LNCaP clone FGC (cell line): Measurements from ENCODE around the gene PI4K2B.

Experiments used
- DNase-seq: peaks from one replicate; pipeline ENCODE4 v3.0.0-alpha.2; 2011; ENCODE audit warnings: low read depth
- H3K4me3 ChIP-seq: 2 replicates; pipeline ENCODE4 v1.5.1; 2011; ENCODE audit warnings: mild to moderate bottlenecking, low read depth, low read length, control low read depth
- TF ChIP-seq, protein P1 (sequence below): IDR thresholded peaks from 2 replicates; pipeline ENCODE4 v1.5.1; 2012; ENCODE audit warnings: mild to moderate bottlenecking; ENCODE audit not compliant: control insufficient read depth, insufficient read depth; ENCODE audit errors: extremely low read depth

Gene PI4K2B

DNA sequence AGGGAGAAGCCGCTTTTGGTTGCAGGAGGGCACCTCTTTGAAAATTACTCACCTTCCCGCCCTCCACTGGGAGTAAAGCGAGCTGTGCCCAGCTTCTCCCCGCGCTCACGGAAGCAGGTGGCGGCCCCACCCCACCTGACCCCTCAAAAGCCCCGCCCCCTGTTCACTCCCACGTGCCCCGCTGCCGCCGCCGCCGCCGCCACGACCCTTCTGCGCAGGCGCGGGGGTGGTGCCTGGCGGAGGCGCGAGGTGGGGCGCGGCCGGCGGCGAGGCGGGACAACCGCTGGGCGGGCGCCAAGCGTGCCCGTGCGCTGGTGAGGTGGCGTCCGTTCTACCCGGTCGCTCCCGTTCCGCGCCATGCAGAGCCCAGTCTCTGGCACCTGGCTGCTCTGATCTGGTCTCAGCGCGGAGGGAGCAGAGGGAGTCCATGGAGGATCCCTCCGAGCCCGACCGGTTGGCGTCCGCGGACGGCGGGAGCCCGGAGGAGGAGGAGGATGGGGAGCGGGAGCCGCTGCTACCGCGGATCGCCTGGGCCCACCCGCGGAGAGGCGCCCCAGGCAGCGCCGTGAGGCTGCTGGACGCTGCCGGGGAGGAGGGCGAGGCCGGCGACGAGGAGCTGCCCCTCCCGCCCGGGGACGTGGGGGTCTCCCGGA lies at the start of gene PI4K2B:
Gene PI4K2B (plus strand): TSS at position 297 of the 653 bp plus-strand sequence. CDS start 131 bp downstream, at position 428.
- TF ChIP-seq, protein P1, sequence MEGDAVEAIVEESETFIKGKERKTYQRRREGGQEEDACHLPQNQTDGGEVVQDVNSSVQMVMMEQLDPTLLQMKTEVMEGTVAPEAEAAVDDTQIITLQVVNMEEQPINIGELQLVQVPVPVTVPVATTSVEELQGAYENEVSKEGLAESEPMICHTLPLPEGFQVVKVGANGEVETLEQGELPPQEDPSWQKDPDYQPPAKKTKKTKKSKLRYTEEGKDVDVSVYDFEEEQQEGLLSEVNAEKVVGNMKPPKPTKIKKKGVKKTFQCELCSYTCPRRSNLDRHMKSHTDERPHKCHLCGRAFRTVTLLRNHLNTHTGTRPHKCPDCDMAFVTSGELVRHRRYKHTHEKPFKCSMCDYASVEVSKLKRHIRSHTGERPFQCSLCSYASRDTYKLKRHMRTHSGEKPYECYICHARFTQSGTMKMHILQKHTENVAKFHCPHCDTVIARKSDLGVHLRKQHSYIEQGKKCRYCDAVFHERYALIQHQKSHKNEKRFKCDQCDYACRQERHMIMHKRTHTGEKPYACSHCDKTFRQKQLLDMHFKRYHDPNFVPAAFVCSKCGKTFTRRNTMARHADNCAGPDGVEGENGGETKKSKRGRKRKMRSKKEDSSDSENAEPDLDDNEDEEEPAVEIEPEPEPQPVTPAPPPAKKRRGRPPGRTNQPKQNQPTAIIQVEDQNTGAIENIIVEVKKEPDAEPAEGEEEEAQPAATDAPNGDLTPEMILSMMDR, result no peak
- peak within 1 kb of the TSS; percentile 90 for H3K4me3 ChIP-seq
- peak; percentile 65 for DNase-seq

DNA sequence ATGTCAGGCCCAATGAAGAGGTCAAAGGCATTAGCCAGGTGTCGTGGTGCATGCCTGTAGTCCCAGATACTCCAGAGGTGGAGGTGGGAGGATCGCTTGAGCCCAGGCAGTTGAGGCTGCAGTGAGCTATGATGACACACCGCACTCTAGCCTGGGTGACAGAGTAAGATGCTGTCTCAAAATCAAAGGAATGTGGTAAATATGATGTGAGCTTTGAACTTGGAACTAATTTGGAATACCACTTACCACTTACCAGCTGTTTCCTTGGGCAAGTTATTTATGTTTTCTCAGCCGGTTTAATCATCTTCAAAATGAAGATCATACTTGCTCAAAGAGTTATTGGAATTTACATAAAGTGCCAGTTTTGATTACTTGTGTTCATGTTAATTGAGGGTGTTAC lies 49.8 kb upstream of the PI4K2B start:
- no peak for DNase-seq
- TF ChIP-seq, protein P1, result no peak
- no peak overlapping the region for H3K4me3 ChIP-seq

DNA sequence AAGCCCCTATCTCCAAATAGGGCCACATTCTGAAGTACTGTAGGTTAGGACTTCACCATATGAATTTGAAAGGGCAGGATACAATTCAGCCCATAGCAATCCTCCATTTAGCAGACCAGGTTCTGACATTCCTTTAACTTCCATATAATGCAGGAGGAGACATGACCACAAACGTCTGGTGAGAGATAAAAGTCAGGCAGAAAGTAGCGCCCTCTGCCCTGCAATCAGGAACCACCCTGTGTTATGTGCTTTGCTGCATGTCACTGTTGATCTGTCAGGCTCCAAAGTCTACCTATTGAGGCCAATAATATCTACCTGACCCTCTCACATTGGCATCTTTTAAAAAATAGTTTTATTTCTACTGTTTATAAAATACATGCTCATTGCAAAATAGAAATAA lies 43.4 kb upstream of the PI4K2B start:
- TF ChIP-seq, protein P1, result no peak
- DNase-seq, result no peak
- H3K4me3 ChIP-seq, result no peak overlapping the region

DNA sequence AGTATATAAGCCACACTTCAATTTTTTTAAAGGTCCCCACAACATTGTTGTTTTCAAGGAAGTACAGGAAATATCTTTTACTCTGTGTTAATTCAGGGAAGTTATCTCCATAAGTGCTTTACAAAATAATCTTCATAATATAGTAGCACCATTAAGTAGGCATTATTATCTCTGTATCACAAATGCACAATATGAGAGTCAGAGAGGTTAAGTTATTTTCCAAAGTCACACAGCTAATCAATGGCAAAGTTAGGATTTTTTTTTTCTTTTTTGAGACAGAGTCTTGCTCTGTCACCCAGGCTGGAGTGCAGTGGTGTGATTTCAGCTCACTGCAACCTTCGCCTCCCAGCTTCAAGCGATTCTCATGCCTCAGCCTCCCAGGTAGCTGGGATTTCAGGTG lies 35.1 kb upstream of the PI4K2B start:
- no peak overlapping the region for H3K4me3 ChIP-seq
- DNase-seq, result no peak
- TF ChIP-seq, protein P1, result no peak

DNA sequence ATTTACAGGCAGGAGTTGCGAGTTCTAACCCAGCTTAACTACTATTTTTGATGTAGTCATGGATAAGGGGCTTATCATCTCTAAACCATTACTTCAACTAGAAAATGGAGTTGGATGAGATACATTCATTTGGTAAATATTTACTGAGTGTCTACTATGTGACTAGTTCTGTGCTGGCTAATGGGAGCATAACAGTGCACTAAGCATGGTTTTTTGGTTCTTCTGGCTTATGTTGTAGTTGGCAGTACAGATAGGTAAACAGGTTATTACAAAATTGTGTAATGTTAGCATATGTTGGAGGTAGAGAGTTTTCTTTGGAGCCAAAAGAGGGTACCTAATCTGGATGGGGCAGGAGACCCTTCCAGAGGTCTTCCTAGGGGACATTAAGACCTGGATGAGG lies 25.8 kb upstream of the PI4K2B start:
- DNase-seq, result peak; percentile 6
- TF ChIP-seq, protein P1, result no peak
- no peak overlapping the region for H3K4me3 ChIP-seq

DNA sequence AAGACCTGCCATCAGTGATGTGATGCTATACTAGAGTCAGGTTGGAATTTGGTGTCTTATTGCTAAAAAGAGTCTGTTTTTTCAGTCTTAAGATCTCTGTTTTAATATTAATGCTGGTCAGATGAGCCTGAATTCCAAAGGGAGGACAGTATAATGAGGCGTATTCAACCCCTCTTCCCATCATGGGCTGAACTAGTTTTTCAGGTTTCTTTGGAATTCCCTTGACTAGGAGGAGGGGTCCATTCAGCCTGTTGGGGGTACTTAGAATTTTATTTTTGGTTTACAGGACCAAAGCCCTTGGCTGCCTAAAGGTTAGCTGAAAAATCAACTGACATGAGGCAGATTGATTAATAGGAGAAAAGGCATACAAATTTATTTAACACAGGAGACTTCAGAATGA lies 24.1 kb upstream of the PI4K2B start:
- TF ChIP-seq, protein P1, result no peak

DNA sequence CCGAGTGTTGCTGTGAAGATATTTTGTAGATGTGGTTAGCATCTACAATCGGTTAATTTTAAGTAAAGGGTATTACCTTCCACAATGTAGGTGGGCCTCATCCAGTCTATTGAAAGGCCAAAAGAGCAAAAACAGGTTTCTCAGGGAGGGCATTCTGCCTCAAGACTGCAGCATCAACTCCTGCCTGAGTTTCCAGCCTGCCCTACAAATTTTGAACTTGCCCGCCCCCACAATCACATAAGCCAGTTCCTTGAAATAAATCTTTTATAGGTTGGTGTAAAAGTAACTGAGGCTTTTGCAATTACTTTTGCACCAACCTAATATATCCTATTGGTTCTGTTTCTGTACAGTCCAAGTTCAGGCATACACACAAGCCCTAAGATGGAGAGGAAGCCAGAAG lies 22.1 kb upstream of the PI4K2B start:
- TF ChIP-seq, protein P1, result no peak
- no peak overlapping the region for H3K4me3 ChIP-seq
- DNase-seq, result no peak

More for the DNA sequence above, 24.1 kb upstream of the PI4K2B start:
- DNase-seq, result no peak
- no peak overlapping the region for H3K4me3 ChIP-seq
